ENCODE measurements around the gene NFATC1.

NFATC1 gene

DNA sequence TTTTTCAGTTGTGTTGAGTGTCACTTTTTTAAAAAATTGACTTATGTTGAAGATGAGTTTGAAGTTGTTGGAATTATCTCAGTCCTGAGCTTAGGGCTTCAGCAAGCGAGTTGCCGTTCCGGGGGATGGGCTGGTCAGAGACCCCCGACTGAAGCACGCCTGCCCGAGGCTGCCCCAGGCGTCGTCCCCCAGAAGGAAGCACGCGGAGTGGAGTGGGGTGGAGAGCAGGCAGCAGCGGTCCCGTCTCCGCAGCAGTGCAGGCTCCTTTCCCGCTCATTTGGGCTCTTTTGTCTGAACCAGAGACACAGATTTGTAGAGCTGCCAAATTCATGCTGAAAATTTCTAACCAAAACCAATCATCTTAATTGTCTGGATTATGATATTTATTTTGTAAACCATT, 33.7 kb downstream of the NFATC1 start:
- in situ Hi-C loops (cut with HindIII; ENCODE audit: low sequenced_read_pairs): no loop called here
- TF ChIP-seq CTCF (IDR thresholded peaks at IDR 0.05; ENCODE audit: low read depth, low read length, missing control alignments): no peak
- no peak for DNase-seq (ENCODE audit: low read depth)
- H3K4me3 ChIP-seq (ENCODE audit: low read depth, low read length): no peak overlapping the region

DNA sequence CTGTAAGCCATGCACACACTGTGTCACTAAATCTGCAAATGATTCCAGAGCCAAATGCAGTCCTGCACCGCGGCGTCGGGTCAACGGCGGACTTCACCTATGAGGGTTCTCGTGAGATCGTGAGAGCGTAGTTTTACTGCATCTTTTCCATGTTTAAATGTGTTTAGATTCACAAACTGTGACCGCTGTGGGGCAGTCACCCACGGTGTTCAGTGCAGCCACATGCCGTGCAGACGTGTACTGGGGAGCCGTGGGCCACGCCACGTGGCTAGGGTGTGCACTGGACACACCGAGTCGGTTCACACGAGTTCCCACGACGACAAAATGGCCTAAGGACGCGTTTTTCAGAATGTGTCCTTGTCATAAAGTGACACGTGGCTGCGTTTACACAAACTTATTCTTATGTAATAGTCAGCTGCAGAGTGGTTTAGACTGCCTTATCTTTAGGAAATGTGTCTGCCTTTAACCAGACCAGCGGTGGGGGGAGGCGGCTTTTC, 34.1 kb downstream of the NFATC1 start:
- in situ Hi-C loops (cut with HindIII; ENCODE audit: low sequenced_read_pairs): no loop called here
- DNase-seq (ENCODE audit: low read depth): no peak
- TF ChIP-seq CTCF (IDR thresholded peaks at IDR 0.05; ENCODE audit: low read depth, low read length, missing control alignments): no peak
- H3K4me3 ChIP-seq (ENCODE audit: low read depth, low read length): no peak overlapping the region

- H3K4me3 ChIP-seq (ENCODE audit: low read depth, low read length): no peak overlapping the region
- no peak for DNase-seq (ENCODE audit: low read depth)
- TF ChIP-seq CTCF (IDR thresholded peaks at IDR 0.05; ENCODE audit: low read depth, low read length, missing control alignments): no peak
- in situ Hi-C loops (cut with HindIII; ENCODE audit: low sequenced_read_pairs): no loop called here
Observed at GRCh38 chr18:79432376-79433120, 36.8 kb downstream of the NFATC1 start.

DNA sequence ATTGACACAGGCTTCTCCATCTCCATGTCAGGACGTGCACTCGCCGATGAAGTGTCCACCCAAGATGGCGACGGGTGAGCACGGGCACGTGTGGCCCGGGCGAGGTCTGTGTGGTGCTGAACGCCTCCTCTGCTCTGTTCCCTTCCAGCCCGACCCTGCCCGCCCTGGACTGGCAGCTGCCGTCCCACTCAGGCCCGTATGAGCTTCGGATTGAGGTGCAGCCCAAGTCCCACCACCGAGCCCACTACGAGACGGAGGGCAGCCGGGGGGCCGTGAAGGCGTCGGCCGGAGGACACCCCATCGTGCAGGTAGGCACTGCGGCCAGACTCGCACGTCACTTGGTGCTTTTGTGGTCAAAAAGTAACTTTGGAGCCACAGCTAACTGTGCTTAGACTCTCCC, 37.7 kb downstream of the NFATC1 start:
- no peak overlapping the region for H3K4me3 ChIP-seq (ENCODE audit: low read depth, low read length)
- in situ Hi-C loops (cut with HindIII; ENCODE audit: low sequenced_read_pairs): no loop called here
- no peak for TF ChIP-seq CTCF (IDR thresholded peaks at IDR 0.05; ENCODE audit: low read depth, low read length, missing control alignments)
- no peak for DNase-seq (ENCODE audit: low read depth)

- DNase-seq (ENCODE audit: low read depth): no peak
- no peak for TF ChIP-seq CTCF (IDR thresholded peaks at IDR 0.05; ENCODE audit: low read depth, low read length, missing control alignments)
- in situ Hi-C loops (cut with HindIII; ENCODE audit: low sequenced_read_pairs): loop anchor here (5.0 kb wide), 1 partner anchor 33 kb away; no protein-coding TSS in a partner anchor
- no peak overlapping the region for H3K4me3 ChIP-seq (ENCODE audit: low read depth, low read length)
Observed at GRCh38 chr18:79434607-79435401, 39.1 kb downstream of the NFATC1 start.

- in situ Hi-C loops (cut with HindIII; ENCODE audit: low sequenced_read_pairs): loop anchor here (5.0 kb wide), 1 partner anchor 34 kb away; no protein-coding TSS in a partner anchor
- no peak overlapping the region for H3K4me3 ChIP-seq (ENCODE audit: low read depth, low read length)
- DNase-seq (ENCODE audit: low read depth): no peak
- no peak for TF ChIP-seq CTCF (IDR thresholded peaks at IDR 0.05; ENCODE audit: low read depth, low read length, missing control alignments)
Observed at GRCh38 chr18:79436556-79437275, 41.0 kb downstream of the NFATC1 start.

All from astrocyte of the cerebellum (primary cell).